ENCODE measurements around the gene CD99L2.

Gene CD99L2

DNA sequence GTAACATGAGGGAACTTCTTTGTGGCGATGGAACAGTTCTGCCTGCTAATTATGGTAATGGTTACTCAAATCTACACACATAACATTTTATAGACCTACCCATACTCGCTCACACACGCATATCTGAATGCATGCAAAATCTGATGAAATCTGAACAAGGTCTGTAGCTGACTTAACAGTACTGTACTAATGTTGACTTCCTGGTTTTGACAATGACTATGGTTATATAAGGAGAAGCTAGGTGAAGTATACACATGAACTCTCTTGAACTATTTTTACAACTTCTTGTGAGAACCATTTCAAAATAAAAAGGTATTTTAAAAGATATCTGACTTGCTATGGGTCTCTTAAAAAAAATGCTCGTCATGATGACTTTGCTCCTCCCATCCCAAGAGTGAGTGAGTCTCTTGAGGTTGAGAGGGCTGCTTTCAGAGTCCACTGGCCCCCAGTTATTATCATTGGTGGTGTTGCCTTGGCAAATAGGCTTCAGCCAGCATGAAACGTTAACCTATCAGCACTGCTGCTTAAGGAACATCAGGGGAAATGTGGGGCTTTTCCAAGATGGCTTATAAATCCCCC is 105.4 kb downstream of the CD99L2 start:
- no peak for DNase-seq (ENCODE audit: extremely low spot score)
- ChIA-PET CTCF (no interaction called here), POLR2A (no interaction called here)
- TF ChIP-seq, protein P1, sequence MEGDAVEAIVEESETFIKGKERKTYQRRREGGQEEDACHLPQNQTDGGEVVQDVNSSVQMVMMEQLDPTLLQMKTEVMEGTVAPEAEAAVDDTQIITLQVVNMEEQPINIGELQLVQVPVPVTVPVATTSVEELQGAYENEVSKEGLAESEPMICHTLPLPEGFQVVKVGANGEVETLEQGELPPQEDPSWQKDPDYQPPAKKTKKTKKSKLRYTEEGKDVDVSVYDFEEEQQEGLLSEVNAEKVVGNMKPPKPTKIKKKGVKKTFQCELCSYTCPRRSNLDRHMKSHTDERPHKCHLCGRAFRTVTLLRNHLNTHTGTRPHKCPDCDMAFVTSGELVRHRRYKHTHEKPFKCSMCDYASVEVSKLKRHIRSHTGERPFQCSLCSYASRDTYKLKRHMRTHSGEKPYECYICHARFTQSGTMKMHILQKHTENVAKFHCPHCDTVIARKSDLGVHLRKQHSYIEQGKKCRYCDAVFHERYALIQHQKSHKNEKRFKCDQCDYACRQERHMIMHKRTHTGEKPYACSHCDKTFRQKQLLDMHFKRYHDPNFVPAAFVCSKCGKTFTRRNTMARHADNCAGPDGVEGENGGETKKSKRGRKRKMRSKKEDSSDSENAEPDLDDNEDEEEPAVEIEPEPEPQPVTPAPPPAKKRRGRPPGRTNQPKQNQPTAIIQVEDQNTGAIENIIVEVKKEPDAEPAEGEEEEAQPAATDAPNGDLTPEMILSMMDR (IDR thresholded peaks at IDR 0.05; ENCODE audit: control extremely low read depth, extremely low read depth, low read depth, missing control alignments) = no peak

DNA sequence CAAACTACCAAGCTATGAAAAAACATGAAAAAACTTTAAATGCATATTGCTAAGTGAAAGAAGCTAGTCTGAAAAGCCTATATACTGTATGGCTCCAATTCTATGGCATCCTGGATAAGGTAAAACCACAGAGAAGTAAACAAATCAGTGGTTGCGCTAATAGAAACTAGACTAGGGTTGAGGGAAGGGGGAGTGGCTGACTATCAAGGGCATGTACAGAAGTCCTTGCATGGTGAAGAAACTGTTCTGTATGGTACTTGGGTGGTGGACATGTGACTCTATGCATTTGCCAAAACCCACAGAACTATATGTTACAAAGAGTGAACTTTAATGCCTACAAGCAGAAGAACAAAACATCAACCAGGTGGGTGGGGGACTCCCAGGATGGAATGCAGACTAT is 108.4 kb downstream of the CD99L2 start:
- CTCF ChIA-PET = interaction anchor here (0.6 kb wide), 1 partner anchor 18 kb away, joined by 3 read pairs; no protein-coding TSS in a partner anchor
- DNase-seq (ENCODE audit: extremely low spot score) = no peak
- POLR2A ChIA-PET = no interaction called here
- TF ChIP-seq, protein P1 (IDR thresholded peaks at IDR 0.05; ENCODE audit: control extremely low read depth, extremely low read depth, low read depth, missing control alignments) = no peak

DNA sequence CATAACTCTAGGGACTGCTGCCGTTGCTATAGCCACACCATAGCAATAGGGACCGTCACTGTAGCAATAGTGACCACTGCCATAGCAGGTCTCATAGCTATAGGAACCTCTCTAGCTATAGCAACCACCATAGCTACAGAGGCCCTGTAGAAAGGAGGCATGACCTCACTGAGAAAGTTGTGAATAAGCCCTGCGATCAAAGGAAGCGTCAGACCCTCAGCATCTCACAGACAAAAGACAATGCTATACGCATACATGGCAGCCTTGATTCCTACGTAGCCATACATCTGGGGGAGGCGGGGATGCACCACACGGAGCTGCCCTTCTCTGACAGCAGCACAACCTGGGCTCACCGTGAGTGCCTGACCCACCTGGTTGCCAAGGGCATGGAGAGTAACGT is 116.8 kb downstream of the CD99L2 start:
- ChIA-PET POLR2A (no interaction called here), CTCF (interaction anchor here (1.2 to 1.6 kb wide), 3 partner anchors 9 to 300 kb away, joined by 3 to 9 read pairs (median 4); no protein-coding TSS in a partner anchor)
- TF ChIP-seq, protein P1 (IDR thresholded peaks at IDR 0.05; ENCODE audit: control extremely low read depth, extremely low read depth, low read depth, missing control alignments) = no peak
- no peak for DNase-seq (ENCODE audit: extremely low spot score)

DNA sequence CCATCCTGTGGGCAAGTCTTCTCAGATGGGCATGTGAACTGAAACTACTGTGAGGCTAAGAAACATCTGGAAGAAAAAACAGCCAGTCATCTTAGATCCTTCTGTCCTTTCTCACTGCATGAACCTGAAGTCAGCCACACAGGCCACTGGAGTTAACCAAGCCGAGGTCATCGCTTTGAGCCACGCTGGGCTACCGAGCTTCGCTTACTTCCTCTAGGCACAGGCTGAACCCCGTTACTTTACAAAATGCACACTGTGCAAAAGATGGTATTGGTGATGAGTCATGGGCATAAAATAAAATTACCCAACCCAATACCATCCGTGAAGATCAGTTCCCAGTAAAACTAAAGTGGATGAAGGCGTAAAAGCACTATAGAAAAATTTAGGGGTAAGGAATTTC is 119.1 kb downstream of the CD99L2 start:
- TF ChIP-seq, protein P1 (IDR thresholded peaks at IDR 0.05; ENCODE audit: control extremely low read depth, extremely low read depth, low read depth, missing control alignments) = no peak
- DNase-seq (ENCODE audit: extremely low spot score) = no peak
- ChIA-PET CTCF (interaction anchor here (5.2 kb wide), 1 partner anchor 303 kb away, joined by 31 read pairs; no protein-coding TSS in a partner anchor), POLR2A (no interaction called here)

DNA sequence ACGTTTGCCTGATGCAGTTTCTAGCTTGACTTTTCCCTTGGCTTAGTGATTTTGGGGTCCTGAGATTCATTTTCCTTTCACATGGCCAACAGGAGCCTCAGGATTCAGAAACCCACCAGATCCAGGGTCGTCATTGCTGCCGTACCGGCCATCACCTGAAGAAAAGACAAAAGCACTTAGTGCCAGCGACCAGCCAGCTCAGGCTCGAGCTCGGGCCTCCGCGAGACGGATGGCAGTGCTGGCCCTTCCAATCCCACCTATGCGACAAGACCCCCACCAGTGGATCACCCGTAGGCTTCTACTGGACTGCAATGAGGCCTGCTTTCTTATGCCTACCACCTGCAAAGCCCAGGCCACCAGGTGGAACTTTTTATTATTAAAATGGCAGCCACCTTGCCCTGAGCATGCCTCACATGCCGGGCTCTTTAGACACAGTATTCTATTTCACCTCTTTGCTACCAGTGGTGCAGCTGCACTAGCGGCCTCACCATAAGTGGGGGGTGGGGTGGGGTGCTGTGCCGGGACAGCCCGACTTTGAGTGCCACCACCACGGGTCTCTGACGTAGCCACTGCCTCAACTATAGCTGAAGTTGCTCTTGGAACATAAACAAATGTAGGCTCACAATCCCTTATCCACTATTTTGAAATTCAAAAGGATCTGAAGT is 121.0 kb downstream of the CD99L2 start:
- TF ChIP-seq, protein P1 (IDR thresholded peaks at IDR 0.05; ENCODE audit: control extremely low read depth, extremely low read depth, low read depth, missing control alignments) = no peak
- DNase-seq (ENCODE audit: extremely low spot score) = peak; percentile 8
- ChIA-PET CTCF (interaction anchor here (5.2 kb wide), 1 partner anchor 305 kb away, joined by 31 read pairs; no protein-coding TSS in a partner anchor), POLR2A (no interaction called here)

DNA sequence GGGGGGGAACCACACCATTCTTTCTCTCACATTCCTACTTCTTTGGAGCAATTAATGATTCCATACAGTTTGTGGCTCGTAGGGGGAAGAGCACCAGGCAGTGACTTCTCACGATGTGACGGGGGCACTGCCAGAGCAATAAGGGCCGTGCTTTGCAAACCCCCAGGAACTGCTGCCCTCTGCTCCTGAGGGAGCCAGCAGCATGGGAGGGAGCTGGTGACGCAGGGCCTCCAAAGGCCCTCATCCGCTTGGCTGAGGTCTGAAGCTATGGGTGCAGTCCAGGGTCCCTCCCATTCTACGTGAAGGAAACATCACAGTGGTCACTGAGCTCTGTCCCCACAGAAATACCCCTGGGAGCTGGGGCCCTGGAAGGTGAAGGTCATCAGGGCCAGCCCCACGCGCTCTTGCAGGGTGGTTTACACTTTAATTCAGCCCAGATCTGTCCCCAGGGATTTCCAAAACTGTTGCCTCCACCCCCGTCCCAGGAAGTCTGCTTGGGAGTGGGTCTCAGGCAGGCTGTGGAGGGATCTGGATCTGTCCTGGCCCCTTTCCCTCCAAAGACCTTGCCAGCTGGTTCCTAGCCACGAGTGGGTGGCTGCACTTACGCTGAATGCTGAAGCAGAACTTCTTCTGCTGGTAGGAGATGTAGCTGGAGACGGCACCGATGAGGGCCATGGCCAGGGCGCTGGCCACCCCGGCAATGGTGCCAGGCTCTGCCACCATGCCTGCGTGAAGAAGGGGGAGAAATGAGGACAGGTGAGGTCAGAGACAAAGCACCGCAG is 122.7 kb downstream of the CD99L2 start:
- TF ChIP-seq, protein P1 (IDR thresholded peaks at IDR 0.05; ENCODE audit: control extremely low read depth, extremely low read depth, low read depth, missing control alignments) = no peak
- POLR2A ChIA-PET = no interaction called here
- DNase-seq (ENCODE audit: extremely low spot score) = peak; percentile 5
- CTCF ChIA-PET = interaction anchor here (0.8 to 5.2 kb wide), 2 partner anchors 234 to 306 kb away, joined by 3 to 31 read pairs; no protein-coding TSS in a partner anchor

Data from GM10248 (cell line).